ENCODE measurements around the gene CADM4.
A peak's percentile ranks its signal among the peaks of the same experiment; 100 is the strongest.
"Not testable (repeated sequence)": the region's sequence is repeated elsewhere in the genome, so short reads cannot be mapped to it uniquely, and the experiment has no call there.

Gene CADM4

GRCh38 chr19:43606569-43607229 is 33.0 kb downstream of the CADM4 start:
- DNase-seq (ENCODE audit: low read depth), result no peak

GRCh38 chr19:43605875-43606568 is 33.6 kb downstream of the CADM4 start:
- DNase-seq (ENCODE audit: low read depth), result no peak

GRCh38 chr19:43600326-43600725 is 39.3 kb downstream of the CADM4 start:
- DNase-seq (ENCODE audit: low read depth), result not testable (repeated sequence)

- DNase-seq (ENCODE audit: low read depth), result no peak
Observed at GRCh38 chr19:43599635-43600295, 39.9 kb downstream of the CADM4 start.

- DNase-seq (ENCODE audit: low read depth), result no peak
Observed at GRCh38 chr19:43598445-43599240, 41.0 kb downstream of the CADM4 start.

GRCh38 chr19:43597876-43598275 is 41.8 kb downstream of the CADM4 start:
- no peak for DNase-seq (ENCODE audit: low read depth)

GRCh38 chr19:43596842-43597461 is 42.7 kb downstream of the CADM4 start:
- no peak for DNase-seq (ENCODE audit: low read depth)

- peak; percentile 100 for DNase-seq (ENCODE audit: low read depth)
Observed at GRCh38 chr19:43595999-43596841, 43.4 kb downstream of the CADM4 start, which contains the start of the genes IRGQ and ZNF576. Gene IRGQ, minus strand, starts transcription at chr19:43596134. Its CDS starts 796 bp downstream, at chr19:43595338. Gene ZNF576, plus strand, starts transcription at chr19:43596595. Its CDS starts 514 bp downstream, at chr19:43597109.

- DNase-seq (ENCODE audit: low read depth), result no peak
Observed at GRCh38 chr19:43595605-43595998, 44.0 kb downstream of the CADM4 start.

GRCh38 chr19:43594710-43595604 is 44.7 kb downstream of the CADM4 start:
- DNase-seq (ENCODE audit: low read depth), result peak; percentile 51

GRCh38 chr19:43594081-43594697 is 45.5 kb downstream of the CADM4 start:
- DNase-seq (ENCODE audit: low read depth), result no peak

GRCh38 chr19:43592800-43593350 is 46.8 kb downstream of the CADM4 start:
- no peak for DNase-seq (ENCODE audit: low read depth)

- DNase-seq (ENCODE audit: low read depth), result no peak
Observed at GRCh38 chr19:43591904-43592772, 47.5 kb downstream of the CADM4 start.

- DNase-seq (ENCODE audit: low read depth), result no peak
Observed at GRCh38 chr19:43589678-43590077, 50.0 kb downstream of the CADM4 start.

- no peak for DNase-seq (ENCODE audit: low read depth)
Observed at GRCh38 chr19:43589277-43589676, 50.4 kb downstream of the CADM4 start.

GRCh38 chr19:43587029-43587428 is 52.6 kb downstream of the CADM4 start:
- DNase-seq (ENCODE audit: low read depth), result not testable (repeated sequence)

- DNase-seq (ENCODE audit: low read depth), result no peak
Observed at GRCh38 chr19:43586346-43586745, 53.3 kb downstream of the CADM4 start.

GRCh38 chr19:43584484-43584883 is 55.2 kb downstream of the CADM4 start:
- DNase-seq (ENCODE audit: low read depth), result no peak
